Measurements from ENCODE around the gene APOA4.

Gene APOA4

GRCh38 chr11:116823031-116823843 lies at the start of gene APOA4:
Gene APOA4 (minus strand): TSS chr11:116823304. CDS start chr11:116823191, 113 bp downstream.
- no peak for DNase-seq

- DNase-seq: no peak
These were observed 48.1 kb upstream of the APOA4 start for GRCh38 chr11:116871248-116871647.

- DNase-seq: peak; percentile 53
These were observed 47.0 kb upstream of the APOA4 start for GRCh38 chr11:116870054-116870453.

- DNase-seq: no peak
These were observed 46.5 kb upstream of the APOA4 start for GRCh38 chr11:116869610-116870009.

- DNase-seq: no peak
These were observed 45.0 kb upstream of the APOA4 start for GRCh38 chr11:116868066-116868465.

- DNase-seq: no peak
These were observed 44.5 kb upstream of the APOA4 start for GRCh38 chr11:116867619-116868018.

- DNase-seq: no peak
These were observed 43.8 kb upstream of the APOA4 start for GRCh38 chr11:116866804-116867455.

- no peak for DNase-seq
These were observed 42.6 kb upstream of the APOA4 start for GRCh38 chr11:116865696-116866095.

- no peak for DNase-seq
These were observed 41.4 kb upstream of the APOA4 start for GRCh38 chr11:116864531-116864930.

GRCh38 chr11:116862951-116863350 lies 39.8 kb upstream of the APOA4 start:
- DNase-seq: no peak

- no peak for DNase-seq
These were observed 39.1 kb upstream of the APOA4 start for GRCh38 chr11:116862185-116862584.

GRCh38 chr11:116861539-116861938 lies 38.4 kb upstream of the APOA4 start:
- DNase-seq: no peak

GRCh38 chr11:116860303-116860702 lies 37.2 kb upstream of the APOA4 start:
- DNase-seq: no peak

GRCh38 chr11:116859175-116859574 lies 36.1 kb upstream of the APOA4 start:
- DNase-seq: no peak

GRCh38 chr11:116857936-116858335 lies 34.8 kb upstream of the APOA4 start:
- DNase-seq: no peak

GRCh38 chr11:116857316-116857715 lies 34.2 kb upstream of the APOA4 start:
- DNase-seq: no peak

GRCh38 chr11:116856423-116856822 lies 33.3 kb upstream of the APOA4 start:
- DNase-seq: peak; percentile 14

GRCh38 chr11:116855413-116855812 lies 32.3 kb upstream of the APOA4 start:
- DNase-seq: no peak

- peak; percentile 79 for DNase-seq
These were observed 30.5 kb upstream of the APOA4 start for GRCh38 chr11:116853461-116854073.

- peak; percentile 61 for DNase-seq
These were observed 29.3 kb upstream of the APOA4 start for GRCh38 chr11:116852261-116853031.

- DNase-seq: no peak
These were observed 28.5 kb upstream of the APOA4 start for GRCh38 chr11:116851626-116852025.

GRCh38 chr11:116849486-116849885 lies 26.4 kb upstream of the APOA4 start:
- DNase-seq: no peak

GRCh38 chr11:116849060-116849459 lies 26.0 kb upstream of the APOA4 start:
- DNase-seq: no peak

Data from NCI-H69 (cell line).